ENCODE measurements around the gene ARPC5.
"Not testable (repeated sequence)": the region's sequence is repeated elsewhere in the genome, so short reads cannot be mapped to it uniquely, and the experiment has no call there.

The ARPC5 gene

GRCh38 chr1:183635606-183636333 lies at the start of gene ARPC5:
Gene ARPC5 (minus strand): TSS chr1:183635783. CDS start chr1:183635659, 124 bp downstream.
- peak; percentile 98 for DNase-seq

GRCh38 chr1:183685112-183685713 lies 49.6 kb upstream of the ARPC5 start:
- peak; percentile 53 for DNase-seq

- not testable (repeated sequence) for DNase-seq
These were observed 43.8 kb upstream of the ARPC5 start for GRCh38 chr1:183679363-183679762.

GRCh38 chr1:183678819-183679218 lies 43.2 kb upstream of the ARPC5 start:
- DNase-seq, result no peak

- peak; percentile 65 for DNase-seq
These were observed 41.1 kb upstream of the ARPC5 start for GRCh38 chr1:183676586-183677189.

- DNase-seq, result no peak
These were observed 40.5 kb upstream of the ARPC5 start for GRCh38 chr1:183675883-183676585.

- DNase-seq, result peak; percentile 39
These were observed 39.8 kb upstream of the ARPC5 start for GRCh38 chr1:183675381-183675780.

- DNase-seq, result no peak
These were observed 39.3 kb upstream of the ARPC5 start for GRCh38 chr1:183674886-183675285.

GRCh38 chr1:183674339-183674738 lies 38.8 kb upstream of the ARPC5 start:
- peak; percentile 62 for DNase-seq

GRCh38 chr1:183673605-183674323 lies 38.2 kb upstream of the ARPC5 start:
- peak; percentile 14 for DNase-seq

GRCh38 chr1:183670169-183670568 lies 34.6 kb upstream of the ARPC5 start:
- DNase-seq, result no peak

- DNase-seq, result no peak
These were observed 20.8 kb upstream of the ARPC5 start for GRCh38 chr1:183656355-183656754.

- peak; percentile 83 for DNase-seq
These were observed 20.0 kb upstream of the ARPC5 start for GRCh38 chr1:183655562-183656075.

GRCh38 chr1:183654706-183655105 lies 19.1 kb upstream of the ARPC5 start:
- DNase-seq, result no peak

GRCh38 chr1:183653876-183654451 lies 18.4 kb upstream of the ARPC5 start:
- DNase-seq, result no peak

GRCh38 chr1:183653462-183653794 lies 17.8 kb upstream of the ARPC5 start:
- DNase-seq, result no peak

- DNase-seq, result no peak
These were observed 17.2 kb upstream of the ARPC5 start, which contains the start of gene APOBEC4 for GRCh38 chr1:183652547-183653461. Gene APOBEC4 (minus strand): TSS chr1:183653316. CDS start chr1:183648781, 4,535 bp downstream.

- no peak for DNase-seq
These were observed 16.5 kb upstream of the ARPC5 start for GRCh38 chr1:183652107-183652506.

- no peak for DNase-seq
These were observed 16.0 kb upstream of the ARPC5 start for GRCh38 chr1:183651612-183652011.

- DNase-seq, result no peak
These were observed 12.5 kb upstream of the ARPC5 start for GRCh38 chr1:183648042-183648441.

GRCh38 chr1:183646776-183647175 lies 11.2 kb upstream of the ARPC5 start:
- DNase-seq, result no peak

Measured in fibroblast of skin of right biceps (primary cell).